CD4-positive, CD25-positive, alpha-beta regulatory T cell (primary cell): ENCODE data around the gene SHFL. TPM values are rescaled to one million over a fixed set of nuclear protein-coding genes. Genes with fewer than 3 reads are reported as not detected.

Experiments
- ATAC-seq, 2 donors: fragments of 150-1000 bp; cut with Tn5 transposase; one replicate each; pipeline ENCODE4 v1.10.0; 2021; ENCODE audit warnings: low read depth in 2 of 2, moderate number of reproducible peaks in 2 of 2, moderate library complexity in 1 of 2
- DNase-seq, 3 donors: peaks; one replicate each; pipeline versions ENCODE4 v3.0.0 to v3.0.0-alpha.2; 2012 to 2022; ENCODE audit warnings: mixed read lengths in 1 of 3
- H3K27ac ChIP-seq: one replicate; pipeline ENCODE4 v1.7.0; 2013; ENCODE audit warnings: mild to moderate bottlenecking, low read length; ENCODE audit not compliant: insufficient read depth, poor library complexity, severe bottlenecking
- H3K27me3 ChIP-seq: one replicate; pipeline ENCODE4 v1.7.0; 2013; ENCODE audit warnings: low read length; ENCODE audit not compliant: control insufficient read depth, insufficient read depth
- H3K36me3 ChIP-seq: one replicate; pipeline ENCODE4 v1.7.0; 2013; ENCODE audit warnings: mild to moderate bottlenecking, low read length, moderate library complexity; ENCODE audit not compliant: control insufficient read depth, insufficient read depth
- H3K4me1 ChIP-seq: 2 replicates; pipeline ENCODE4 v1.7.0; 2013; ENCODE audit warnings: mild to moderate bottlenecking, low read length; ENCODE audit not compliant: insufficient read depth, control insufficient read depth, poor library complexity, severe bottlenecking
- H3K4me3 ChIP-seq: one replicate; pipeline ENCODE4 v1.7.0; 2013; ENCODE audit warnings: low read depth, mild to moderate bottlenecking, low read length, moderate library complexity
- H3K9me3 ChIP-seq, 2 experiments: 1 replicate in 1 of 2; 2 replicates in 1 of 2; pipeline ENCODE4 v1.7.0; 2013; ENCODE audit warnings: low read length in 2 of 2, mild to moderate bottlenecking in 1 of 2, moderate library complexity in 1 of 2; ENCODE audit not compliant: control insufficient read depth in 2 of 2
- H3K27ac Mint-ChIP-seq, 3 donors: one replicate each; pipeline ENCODE4 v1.8.0; 2020 to 2022; ENCODE audit warnings: mild to moderate bottlenecking in 3 of 3, mixed read lengths in 3 of 3, moderate library complexity in 2 of 3
- H3K27me3 Mint-ChIP-seq: one replicate; pipeline ENCODE4 v1.8.0; 2022; ENCODE audit warnings: mild to moderate bottlenecking, mixed read lengths
- H3K36me3 Mint-ChIP-seq: one replicate; pipeline ENCODE4 v1.8.0; 2020; ENCODE audit warnings: mixed read lengths
- H3K4me1 Mint-ChIP-seq, 4 donors: one replicate each; pipeline ENCODE4 v1.8.0; 2020 to 2022; ENCODE audit warnings: mixed read lengths in 4 of 4, mild to moderate bottlenecking in 1 of 4
- H3K4me3 Mint-ChIP-seq, 4 donors: one replicate each; pipeline ENCODE4 v1.8.0; 2020 to 2022; ENCODE audit warnings: mild to moderate bottlenecking in 4 of 4, mixed read lengths in 4 of 4, moderate library complexity in 3 of 4
- H3K9me3 Mint-ChIP-seq, 7 donors: one replicate each; pipeline ENCODE4 v1.8.0; 2020 to 2022; ENCODE audit warnings: mixed read lengths in 7 of 7, mild to moderate bottlenecking in 3 of 7, moderate library complexity in 2 of 7
- polyA plus RNA-seq, 4 donors: library from polyadenylated mRNA; unstranded; fragments of 300-500 nt; fragmentation: Illumina TruSeq; gene quantifications; one replicate each; pipeline ENCODE4 v1.2.3, GENCODE V29; 2021
- total RNA-seq: library from RNA; stranded (reverse); gene quantifications from one replicate; pipeline ENCODE4 v1.2.3, GENCODE V29; 2022

SHFL gene
- total and polyA plus RNA-seq, 5 donors from 2014 or later: 28.0 to 93.2 (median 29.1) TPM

DNA sequence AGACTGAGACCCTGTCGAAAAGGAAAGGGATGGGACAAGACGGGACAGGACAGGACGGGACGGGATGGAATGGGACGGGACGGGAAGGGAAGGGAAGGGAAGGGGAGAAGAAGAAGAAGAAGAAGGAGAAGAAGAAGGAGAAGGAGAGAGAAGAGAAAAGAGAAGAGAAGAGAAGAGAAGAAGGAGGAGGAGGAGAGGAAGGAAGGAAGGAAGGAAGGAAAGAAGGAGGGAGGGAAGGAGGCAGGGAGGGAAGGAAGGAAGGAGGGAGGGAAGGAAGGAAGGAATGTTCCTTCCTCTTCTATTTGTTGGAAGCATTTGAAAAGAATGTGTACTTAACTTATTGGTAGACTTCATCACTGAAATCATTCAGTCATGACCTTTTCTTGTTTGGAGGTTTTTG is 9.6 kb upstream of the SHFL start:
- Histone ChIP-seq H3K9me3 (peaks cover 5 to 7% of the 10 kb centered on the region in 2 experiments), H3K27me3 (no peaks in the 10 kb centered on the region), H3K36me3 (no peaks in the 10 kb centered on the region), H3K27ac (no peak overlapping the region), H3K4me3 (no peak overlapping the region), H3K4me1 (no peaks in the 10 kb centered on the region)
- ATAC-seq (no peak), DNase-seq (no peak)
- Mint-ChIP-seq H3K27ac (peak overlapping the region in 1 of 3 donors; percentile 38), H3K9me3 (peaks cover 0 to 3% (median 1%) of the 10 kb centered on the region in 7 donors), H3K4me3 (no peak overlapping the region), H3K27me3 (no peaks in the 10 kb centered on the region), H3K36me3 (no peaks in the 10 kb centered on the region), H3K4me1 (no peaks in the 10 kb centered on the region)

DNA sequence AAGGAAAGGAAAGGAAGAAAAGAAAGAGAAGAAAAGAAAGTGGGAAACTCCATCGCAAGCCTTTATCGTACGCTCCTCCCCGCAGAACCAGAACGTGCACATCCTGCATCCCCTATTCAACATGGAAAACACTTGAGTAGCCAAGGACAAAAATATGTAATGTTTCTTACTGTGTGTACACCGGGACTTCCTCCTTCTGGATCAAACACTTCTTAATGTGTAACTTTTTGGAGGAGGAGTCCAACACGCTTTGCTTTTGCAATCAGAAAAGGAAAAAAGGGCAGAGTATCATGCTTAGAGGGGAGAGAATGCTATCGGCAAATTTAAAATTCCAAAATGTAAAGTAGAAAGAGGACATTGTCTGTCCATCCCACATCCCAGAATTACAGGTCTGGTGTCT is 7.8 kb upstream of the SHFL start:
- no peaks in the 10 kb centered on the region for H3K4me1 Mint-ChIP-seq
- peaks cover 0 to 3% (median 0%) of the 10 kb centered on the region in 7 donors for H3K9me3 Mint-ChIP-seq
- no peak for DNase-seq
- no peak for ATAC-seq
- Histone ChIP-seq H3K4me3 (no peak overlapping the region), H3K27ac (no peak overlapping the region), H3K27me3 (no peaks in the 10 kb centered on the region), H3K4me1 (no peaks in the 10 kb centered on the region), H3K36me3 (no peaks in the 10 kb centered on the region), H3K9me3 (peaks cover 5 to 7% of the 10 kb centered on the region in 2 experiments)
- H3K27ac Mint-ChIP-seq: no peak overlapping the region
- H3K27me3 Mint-ChIP-seq: no peaks in the 10 kb centered on the region
- no peak overlapping the region for H3K4me3 Mint-ChIP-seq
- no peaks in the 10 kb centered on the region for H3K36me3 Mint-ChIP-seq

DNA sequence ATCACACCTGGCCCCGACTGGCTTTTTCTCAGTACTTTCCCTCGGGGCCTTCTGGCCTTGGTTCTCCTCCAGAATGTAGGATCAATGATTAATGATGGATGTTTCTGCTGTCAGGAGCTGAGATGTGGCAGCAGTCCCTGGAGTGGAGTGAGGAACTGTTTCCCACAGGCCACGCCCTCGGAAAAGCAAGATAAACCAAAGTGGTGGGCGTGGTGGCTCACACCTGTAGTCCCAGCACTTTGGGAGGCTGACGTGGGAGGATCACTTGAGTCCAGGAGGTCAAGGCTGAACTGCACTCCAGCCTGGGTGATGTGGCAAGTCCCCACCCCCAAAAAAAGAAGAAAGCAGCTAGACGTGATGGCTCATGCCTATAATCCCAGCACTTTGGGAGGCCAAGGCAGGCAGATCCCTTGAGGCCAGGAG is 7.1 kb upstream of the SHFL start:
- peaks cover 0 to 2% (median 0%) of the 10 kb centered on the region in 7 donors for H3K9me3 Mint-ChIP-seq

DNA sequence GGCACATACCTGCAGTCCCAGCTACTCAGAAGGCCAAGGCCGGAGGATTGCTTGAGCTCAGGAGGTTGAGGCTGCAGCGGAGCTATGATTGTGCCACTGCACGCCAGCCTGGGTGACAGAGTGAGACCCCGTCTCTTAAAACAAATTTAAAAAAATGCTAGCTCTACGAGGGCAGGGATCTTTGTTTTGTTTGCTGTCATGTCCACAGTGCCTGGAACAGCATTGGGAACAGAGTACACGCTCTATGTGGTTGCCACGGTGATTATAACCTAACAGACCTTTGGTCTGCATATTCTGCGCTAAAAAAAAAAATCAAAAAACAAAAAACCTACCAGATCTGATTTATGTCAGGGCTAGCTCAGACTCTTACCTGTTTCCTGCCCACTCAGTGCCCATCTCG is 2.2 kb upstream of the SHFL start:
- H3K4me1 Mint-ChIP-seq: peaks cover 0 to 13% (median 8%) of the 10 kb centered on the region in 4 donors
- peak overlapping the region in 2 of 3 donors; percentile 7 to 32 for H3K27ac Mint-ChIP-seq
- H3K36me3 Mint-ChIP-seq: no peaks in the 10 kb centered on the region
- H3K9me3 Mint-ChIP-seq: peaks cover 0 to 3% (median 0%) of the 10 kb centered on the region in 7 donors
- no peaks in the 10 kb centered on the region for H3K27me3 Mint-ChIP-seq
- DNase-seq: no peak
- no peak for ATAC-seq
- Histone ChIP-seq H3K27ac (no peak overlapping the region), H3K27me3 (no peaks in the 10 kb centered on the region), H3K4me3 (no peak overlapping the region), H3K4me1 (peaks cover 11% of the 10 kb centered on the region), H3K36me3 (peaks cover under 1% of the 10 kb centered on the region), H3K9me3 (no peaks in the 10 kb centered on the region)
- peak overlapping the region in 2 of 4 donors; percentile 58 to 88 for H3K4me3 Mint-ChIP-seq

More for the DNA sequence above, 7.1 kb upstream of the SHFL start:
- peaks cover 0 to 2% (median 0%) of the 10 kb centered on the region in 4 donors for H3K4me1 Mint-ChIP-seq
- no peak overlapping the region for H3K4me3 Mint-ChIP-seq
- H3K36me3 ChIP-seq: no peaks in the 10 kb centered on the region
- no peaks in the 10 kb centered on the region for H3K27me3 Mint-ChIP-seq
- no peak overlapping the region for H3K4me3 ChIP-seq
- no peak overlapping the region for H3K27ac ChIP-seq
- no peaks in the 10 kb centered on the region for H3K36me3 Mint-ChIP-seq
- peaks cover 1 to 2% of the 10 kb centered on the region in 2 experiments for H3K9me3 ChIP-seq
- H3K27me3 ChIP-seq: no peaks in the 10 kb centered on the region
- no peak for DNase-seq
- no peak for ATAC-seq
- no peaks in the 10 kb centered on the region for H3K4me1 ChIP-seq
- H3K27ac Mint-ChIP-seq: no peak overlapping the region

DNA sequence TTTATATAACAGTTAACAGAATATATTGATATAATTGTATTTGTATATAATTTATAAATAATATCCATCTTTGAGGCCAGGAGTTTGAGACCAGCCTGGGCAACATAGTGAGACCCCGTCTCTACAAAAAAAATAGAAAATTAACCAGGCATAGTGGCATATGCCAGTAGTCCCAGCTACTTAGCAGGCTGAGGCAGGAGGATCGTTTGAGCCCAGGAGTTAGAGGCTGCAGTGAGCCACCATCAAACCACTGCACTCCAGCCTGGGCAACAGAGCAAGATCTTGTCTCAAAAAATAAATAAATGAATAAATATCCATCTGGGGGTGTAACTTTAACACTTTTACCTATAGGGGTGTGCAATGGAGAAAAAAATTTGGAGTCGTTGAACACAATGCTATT is 1.3 kb upstream of the SHFL start:
- H3K27me3 ChIP-seq: no peaks in the 10 kb centered on the region
- H3K27ac ChIP-seq: no peak overlapping the region
- DNase-seq (no peak), ATAC-seq (no peak)
- peaks cover 0 to 3% (median 0%) of the 10 kb centered on the region in 7 donors for H3K9me3 Mint-ChIP-seq
- H3K4me3 Mint-ChIP-seq: peak overlapping the region; percentile 87 to 91 (median 88)
- peaks cover 3% of the 10 kb centered on the region for H3K36me3 Mint-ChIP-seq
- H3K4me1 Mint-ChIP-seq: peaks cover 0 to 13% (median 8%) of the 10 kb centered on the region in 4 donors
- no peaks in the 10 kb centered on the region for H3K9me3 ChIP-seq
- H3K27me3 Mint-ChIP-seq: no peaks in the 10 kb centered on the region
- no peak overlapping the region for H3K4me3 ChIP-seq
- H3K4me1 ChIP-seq: peaks cover 11% of the 10 kb centered on the region
- H3K27ac Mint-ChIP-seq: peak overlapping the region in 1 of 3 donors; percentile 91
- peaks cover 9% of the 10 kb centered on the region for H3K36me3 ChIP-seq

DNA sequence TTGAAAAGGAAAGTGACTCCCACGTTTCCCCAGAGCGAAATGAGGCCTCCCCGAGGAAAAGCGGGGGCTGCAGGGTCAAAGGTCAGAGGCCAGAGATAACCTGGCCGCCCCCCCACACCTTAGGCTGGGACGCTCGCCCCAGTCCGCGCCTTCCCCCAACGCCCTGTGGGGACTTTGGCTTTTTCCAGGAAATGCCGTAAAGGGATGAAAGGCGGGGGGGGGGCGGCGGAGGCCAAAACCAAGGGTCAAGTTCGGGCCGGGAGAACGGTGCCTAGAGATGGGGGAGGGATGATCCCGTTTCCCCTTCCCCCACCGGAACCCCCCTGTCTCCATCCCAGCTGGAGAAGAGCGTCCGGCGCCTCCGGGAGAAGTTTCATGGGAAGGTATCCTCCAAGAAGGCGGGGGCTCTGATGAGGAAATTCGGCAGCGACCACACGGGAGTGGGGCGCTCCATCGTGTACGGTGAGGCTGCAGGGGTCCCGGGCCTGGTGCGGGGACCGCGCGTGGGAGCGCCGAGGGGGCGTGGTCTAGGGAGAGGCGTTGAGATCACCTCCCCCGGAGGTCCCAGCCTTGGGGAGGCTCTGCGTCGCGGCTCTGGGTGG is 575 bp downstream of the SHFL start:
- Mint-ChIP-seq H3K27me3 (no peaks in the 10 kb centered on the region), H3K4me1 (peaks cover 0 to 19% (median 8%) of the 10 kb centered on the region in 4 donors), H3K27ac (peak overlapping the region in 2 of 3 donors; percentile 67 to 87), H3K9me3 (peaks cover 0 to 3% (median 0%) of the 10 kb centered on the region in 7 donors), H3K36me3 (peaks cover 9% of the 10 kb centered on the region), H3K4me3 (peak overlapping the region; percentile 75 to 88 (median 82))
- peak overlapping the region; percentile 83 for H3K27ac ChIP-seq
- ATAC-seq (no peak), DNase-seq (peak in 2 of 3 donors; percentile 41 to 46)
- H3K27me3 ChIP-seq: no peaks in the 10 kb centered on the region
- H3K4me1 ChIP-seq: peaks cover 11% of the 10 kb centered on the region
- peaks cover 20% of the 10 kb centered on the region for H3K36me3 ChIP-seq
- H3K9me3 ChIP-seq: no peaks in the 10 kb centered on the region
- H3K4me3 ChIP-seq: peak overlapping the region; percentile 44

- peaks cover 11% of the 10 kb centered on the region for H3K4me1 ChIP-seq
- H3K36me3 Mint-ChIP-seq: peaks cover 15% of the 10 kb centered on the region
- H3K27ac Mint-ChIP-seq: peak overlapping the region; percentile 67 to 92 (median 87)
- H3K4me1 Mint-ChIP-seq: peaks cover 0 to 22% (median 8%) of the 10 kb centered on the region in 4 donors
- H3K27ac ChIP-seq: peak overlapping the region; percentile 83
- peak overlapping the region; percentile 75 to 88 (median 82) for H3K4me3 Mint-ChIP-seq
- DNase-seq (no peak), ATAC-seq (no peak)
- no peaks in the 10 kb centered on the region for H3K9me3 ChIP-seq
- peaks cover 27% of the 10 kb centered on the region for H3K36me3 ChIP-seq
- no peaks in the 10 kb centered on the region for H3K27me3 Mint-ChIP-seq
- peaks cover 0 to 3% (median 0%) of the 10 kb centered on the region in 7 donors for H3K9me3 Mint-ChIP-seq
- peak overlapping the region; percentile 44 for H3K4me3 ChIP-seq
- H3K27me3 ChIP-seq: no peaks in the 10 kb centered on the region
These were observed 1.4 kb downstream of the SHFL start for GRCh38 chr19:10087296-10088061.
